IPS-18c (cell line): Measurements from ENCODE around the gene HIF1A.

Experiments used
- H3K4me3 ChIP-seq: 2 replicates; pipeline ENCODE4 v1.7.0; 2013; ENCODE audit warnings: low read depth, mild to moderate bottlenecking, low read length, moderate library complexity; ENCODE audit not compliant: insufficient read depth
- H3K9me3 ChIP-seq: one replicate; pipeline ENCODE4 v1.6.1; 2013; ENCODE audit warnings: mild to moderate bottlenecking, low read length, moderate library complexity; ENCODE audit not compliant: control insufficient read depth, insufficient read depth

HIF1A gene

GRCh38 chr14:61780125-61780524 lies 84.8 kb downstream of the HIF1A start:
- Histone ChIP-seq H3K4me3 (no peak overlapping the region), H3K9me3 (no peaks in the 10 kb centered on the region)

DNA sequence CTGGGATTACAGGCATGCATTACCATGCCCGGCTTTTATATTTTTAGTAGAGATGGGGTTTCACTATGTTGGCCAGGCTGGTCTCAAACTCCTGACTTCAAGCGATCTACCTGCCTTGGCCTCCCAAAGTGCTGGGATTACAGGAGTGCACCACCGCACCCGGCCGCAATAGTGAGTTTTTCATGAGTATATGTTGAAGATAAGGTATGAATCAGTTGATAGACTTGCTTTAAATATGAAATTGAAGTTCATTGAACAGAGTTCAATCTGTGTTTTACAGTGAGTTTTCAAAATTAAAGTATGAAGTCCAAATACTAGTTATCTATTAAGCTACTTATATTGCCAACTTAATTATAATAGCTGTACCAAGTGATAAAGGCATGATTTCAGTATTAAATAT lies 102.0 kb downstream of the HIF1A start:
- no peak overlapping the region for H3K4me3 ChIP-seq
- H3K9me3 ChIP-seq = peaks cover 3% of the 10 kb centered on the region
